Measurements from ENCODE around the gene SYTL3. TPM values are rescaled to one million over a fixed set of nuclear protein-coding genes. Genes with fewer than 3 reads are reported as not detected.

SYTL3 gene
- total RNA-seq, 1 donor from 2014 or later: 6.0 TPM

- CTCF ChIA-PET: no interaction called here
- peak overlapping the region; percentile 7 for H3K27ac Mint-ChIP-seq
- H3K27me3 Mint-ChIP-seq: no peaks in the 10 kb centered on the region
- DNase-seq (no peak), ATAC-seq (ENCODE audit: low read depth) (no peak)
- H3K36me3 Mint-ChIP-seq (ENCODE audit: low read depth): no peaks in the 10 kb centered on the region
- intact Hi-C loops (cut with micrococcal nuclease): no loop called here
- no peak overlapping the region for H3K4me3 Mint-ChIP-seq
- POLR2A ChIA-PET: no interaction called here
- TF ChIP-seq, protein P1, sequence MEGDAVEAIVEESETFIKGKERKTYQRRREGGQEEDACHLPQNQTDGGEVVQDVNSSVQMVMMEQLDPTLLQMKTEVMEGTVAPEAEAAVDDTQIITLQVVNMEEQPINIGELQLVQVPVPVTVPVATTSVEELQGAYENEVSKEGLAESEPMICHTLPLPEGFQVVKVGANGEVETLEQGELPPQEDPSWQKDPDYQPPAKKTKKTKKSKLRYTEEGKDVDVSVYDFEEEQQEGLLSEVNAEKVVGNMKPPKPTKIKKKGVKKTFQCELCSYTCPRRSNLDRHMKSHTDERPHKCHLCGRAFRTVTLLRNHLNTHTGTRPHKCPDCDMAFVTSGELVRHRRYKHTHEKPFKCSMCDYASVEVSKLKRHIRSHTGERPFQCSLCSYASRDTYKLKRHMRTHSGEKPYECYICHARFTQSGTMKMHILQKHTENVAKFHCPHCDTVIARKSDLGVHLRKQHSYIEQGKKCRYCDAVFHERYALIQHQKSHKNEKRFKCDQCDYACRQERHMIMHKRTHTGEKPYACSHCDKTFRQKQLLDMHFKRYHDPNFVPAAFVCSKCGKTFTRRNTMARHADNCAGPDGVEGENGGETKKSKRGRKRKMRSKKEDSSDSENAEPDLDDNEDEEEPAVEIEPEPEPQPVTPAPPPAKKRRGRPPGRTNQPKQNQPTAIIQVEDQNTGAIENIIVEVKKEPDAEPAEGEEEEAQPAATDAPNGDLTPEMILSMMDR (IDR thresholded peaks at IDR 0.05): no peak
- H3K9me3 Mint-ChIP-seq: no peaks in the 10 kb centered on the region
- H3K4me1 Mint-ChIP-seq: peaks cover 20% of the 10 kb centered on the region
Measured at GRCh38 chr6:158686311-158686710, 36.5 kb downstream of the SYTL3 start.

DNA sequence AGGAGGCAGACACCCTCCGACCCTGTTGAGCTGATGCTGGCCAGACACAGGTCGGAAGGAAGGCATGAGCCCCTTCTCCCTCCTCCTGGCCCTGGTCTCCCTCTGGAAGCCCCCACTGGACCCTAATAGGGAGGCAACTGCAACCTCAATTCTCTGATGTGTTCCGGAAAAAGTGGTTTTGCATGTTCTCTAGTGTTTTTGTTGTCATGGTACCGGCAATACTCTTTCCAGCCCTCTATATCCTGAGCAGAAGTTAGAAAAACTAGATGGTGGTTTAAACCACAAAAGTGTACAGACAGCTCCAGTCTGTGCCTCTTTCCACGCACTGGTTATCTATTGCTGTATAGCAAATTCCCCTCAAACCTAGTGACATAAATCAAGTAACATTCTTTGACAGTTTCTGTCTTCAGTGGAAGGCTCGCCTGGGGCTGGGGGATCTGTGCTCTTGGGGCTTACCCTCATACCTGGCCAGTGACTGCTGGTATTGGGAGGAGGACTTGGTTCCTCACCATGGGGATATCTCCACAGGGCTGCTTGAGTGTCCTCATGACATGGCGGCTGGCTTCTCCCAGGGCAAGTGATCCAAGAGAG lies 37.0 kb downstream of the SYTL3 start:
- Mint-ChIP-seq H3K9me3 (no peaks in the 10 kb centered on the region), H3K4me1 (peaks cover 21% of the 10 kb centered on the region), H3K27ac (no peak overlapping the region), H3K4me3 (no peak overlapping the region), H3K27me3 (no peaks in the 10 kb centered on the region), H3K36me3 (ENCODE audit: low read depth) (no peaks in the 10 kb centered on the region)
- POLR2A ChIA-PET: no interaction called here
- TF ChIP-seq, protein P1 (IDR thresholded peaks at IDR 0.05): no peak
- intact Hi-C loops (cut with micrococcal nuclease): no loop called here
- no peak for DNase-seq
- peak; percentile 84 for ATAC-seq (ENCODE audit: low read depth)
- CTCF ChIA-PET: no interaction called here

- intact Hi-C loops (cut with micrococcal nuclease): no loop called here
- H3K36me3 Mint-ChIP-seq (ENCODE audit: low read depth): no peaks in the 10 kb centered on the region
- no peak overlapping the region for H3K4me3 Mint-ChIP-seq
- CTCF ChIA-PET: interaction anchor here (1.5 kb wide), 1 partner anchor 284 kb away, joined by 3 read pairs; no protein-coding TSS in a partner anchor
- peaks cover 21% of the 10 kb centered on the region for H3K4me1 Mint-ChIP-seq
- no peaks in the 10 kb centered on the region for H3K27me3 Mint-ChIP-seq
- ATAC-seq (ENCODE audit: low read depth) (no peak), DNase-seq (no peak)
- TF ChIP-seq, protein P1 (IDR thresholded peaks at IDR 0.05): no peak
- POLR2A ChIA-PET: no interaction called here
- no peaks in the 10 kb centered on the region for H3K9me3 Mint-ChIP-seq
- H3K27ac Mint-ChIP-seq: no peak overlapping the region
Measured at GRCh38 chr6:158687506-158687905, 37.7 kb downstream of the SYTL3 start.

DNA sequence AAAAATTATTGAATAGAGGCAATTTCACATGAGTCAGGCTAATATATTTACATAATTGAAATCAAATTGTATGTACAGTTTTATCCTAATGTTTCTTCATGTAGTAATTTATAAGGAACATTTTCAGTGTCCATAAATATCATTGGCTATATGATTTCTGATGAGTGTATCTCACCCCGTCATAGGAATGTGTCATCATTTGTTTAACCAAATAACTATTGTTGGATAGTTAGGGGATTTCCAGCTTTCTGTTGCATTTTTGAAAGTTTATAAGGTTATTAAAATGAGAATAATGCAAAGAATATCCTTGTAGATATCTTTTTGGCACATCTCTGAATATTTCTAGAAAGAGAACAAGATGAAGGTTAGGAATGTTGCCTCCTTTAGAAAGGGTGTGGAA lies 39.0 kb downstream of the SYTL3 start:
- no peaks in the 10 kb centered on the region for H3K9me3 Mint-ChIP-seq
- TF ChIP-seq, protein P1 (IDR thresholded peaks at IDR 0.05): no peak
- no peaks in the 10 kb centered on the region for H3K36me3 Mint-ChIP-seq (ENCODE audit: low read depth)
- no peaks in the 10 kb centered on the region for H3K27me3 Mint-ChIP-seq
- intact Hi-C loops (cut with micrococcal nuclease): no loop called here
- ATAC-seq (ENCODE audit: low read depth) (no peak), DNase-seq (no peak)
- POLR2A ChIA-PET: interaction anchor here (1.0 kb wide), 1 partner anchor 45 kb away, joined by 3 read pairs; no protein-coding TSS in a partner anchor
- no peak overlapping the region for H3K4me3 Mint-ChIP-seq
- H3K4me1 Mint-ChIP-seq: peaks cover 21% of the 10 kb centered on the region
- no peak overlapping the region for H3K27ac Mint-ChIP-seq
- CTCF ChIA-PET: interaction anchor here (1.5 to 4.9 kb wide), 2 partner anchors 283 to 475 kb away, joined by 3 to 49 read pairs; no protein-coding TSS in a partner anchor

DNA sequence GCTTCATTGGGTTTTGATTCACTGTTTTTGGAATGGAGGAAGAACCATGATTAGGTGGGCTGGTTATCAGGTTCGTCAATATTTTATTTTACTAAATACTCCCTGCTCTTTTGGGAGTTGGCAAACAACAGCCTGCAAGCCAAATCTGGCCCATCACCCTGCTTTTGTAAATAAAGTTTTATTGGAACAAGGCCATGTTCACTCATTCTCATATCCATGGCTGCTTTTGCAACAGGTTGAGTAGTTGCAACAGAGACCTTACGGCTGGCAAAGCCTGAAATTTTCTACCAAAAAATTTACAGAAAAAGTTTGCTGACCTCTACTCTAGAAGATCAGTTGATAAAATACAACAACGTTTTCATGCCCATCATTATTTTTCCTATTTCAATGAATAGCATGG lies 45.1 kb downstream of the SYTL3 start:
- DNase-seq: no peak
- no peak for ATAC-seq (ENCODE audit: low read depth)
- no peaks in the 10 kb centered on the region for H3K9me3 Mint-ChIP-seq
- H3K4me1 Mint-ChIP-seq: peaks cover 2% of the 10 kb centered on the region
- intact Hi-C loops (cut with micrococcal nuclease): no loop called here
- H3K27ac Mint-ChIP-seq: no peak overlapping the region
- ChIA-PET CTCF (no interaction called here), POLR2A (no interaction called here)
- TF ChIP-seq, protein P1 (IDR thresholded peaks at IDR 0.05): no peak
- H3K4me3 Mint-ChIP-seq: no peak overlapping the region
- H3K27me3 Mint-ChIP-seq: no peaks in the 10 kb centered on the region
- H3K36me3 Mint-ChIP-seq (ENCODE audit: low read depth): no peaks in the 10 kb centered on the region

Measured in activated B cell treated with CpG ODN at 0.5 μM for 24 hours (primary cell).